Measurements from ENCODE around the gene LSMEM2.

The LSMEM2 gene

DNA sequence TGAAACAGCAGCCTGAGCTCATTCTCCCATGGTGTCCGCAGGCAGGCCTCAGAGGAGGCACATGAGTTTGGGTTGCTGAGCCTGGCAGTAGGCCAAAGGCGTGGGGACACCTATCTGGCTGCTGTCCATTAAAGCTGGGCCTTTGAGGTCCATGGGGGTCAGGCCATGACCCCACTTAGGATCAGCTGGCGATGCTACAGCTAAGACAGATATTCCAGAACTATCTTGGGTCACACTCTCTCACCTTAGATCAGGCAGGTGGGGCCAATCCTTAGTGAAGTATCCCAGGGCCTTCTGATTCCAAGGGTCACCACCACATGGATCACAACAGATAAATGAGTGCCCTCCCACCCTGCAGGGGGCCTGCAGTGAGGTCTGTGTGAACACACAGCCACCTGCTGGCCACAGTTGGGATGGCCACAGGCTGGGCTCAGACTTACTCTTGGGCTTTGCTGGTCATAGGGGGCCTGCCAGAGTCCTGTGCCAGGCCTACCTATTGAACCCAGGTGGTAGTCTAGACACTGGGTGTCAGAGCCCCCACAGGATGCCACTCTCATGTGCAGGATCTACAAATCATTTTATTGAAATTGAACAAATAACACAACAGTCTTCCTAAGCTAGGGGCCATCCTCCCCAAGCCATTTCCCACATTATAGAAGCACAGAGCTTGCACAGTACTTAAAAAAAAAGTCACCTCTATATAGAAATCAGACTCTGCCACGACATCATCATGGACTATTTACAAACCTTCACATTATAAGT, 45.6 kb downstream of the LSMEM2 start:
- peak in 1 of 2 donors; percentile 21 for ATAC-seq

- ATAC-seq: no peak
Observed at GRCh38 chr3:50325113-50325480, 46.2 kb downstream of the LSMEM2 start.

- ATAC-seq: no peak
Observed at GRCh38 chr3:50325497-50326181, 46.8 kb downstream of the LSMEM2 start.

GRCh38 chr3:50326182-50326541, 47.3 kb downstream of the LSMEM2 start:
- no peak for ATAC-seq

GRCh38 chr3:50327129-50327528, 48.2 kb downstream of the LSMEM2 start:
- no peak for ATAC-seq

- ATAC-seq: peak; percentile 95 to 96
Observed at GRCh38 chr3:50327943-50328691, 49.2 kb downstream of the LSMEM2 start, which contains the start of gene TUSC2. TSS of gene TUSC2 (minus strand) at chr3:50328223. CDS start at chr3:50328099, 124 bp downstream.

GRCh38 chr3:50330330-50330729, 51.4 kb downstream of the LSMEM2 start:
- ATAC-seq: no peak

DNA sequence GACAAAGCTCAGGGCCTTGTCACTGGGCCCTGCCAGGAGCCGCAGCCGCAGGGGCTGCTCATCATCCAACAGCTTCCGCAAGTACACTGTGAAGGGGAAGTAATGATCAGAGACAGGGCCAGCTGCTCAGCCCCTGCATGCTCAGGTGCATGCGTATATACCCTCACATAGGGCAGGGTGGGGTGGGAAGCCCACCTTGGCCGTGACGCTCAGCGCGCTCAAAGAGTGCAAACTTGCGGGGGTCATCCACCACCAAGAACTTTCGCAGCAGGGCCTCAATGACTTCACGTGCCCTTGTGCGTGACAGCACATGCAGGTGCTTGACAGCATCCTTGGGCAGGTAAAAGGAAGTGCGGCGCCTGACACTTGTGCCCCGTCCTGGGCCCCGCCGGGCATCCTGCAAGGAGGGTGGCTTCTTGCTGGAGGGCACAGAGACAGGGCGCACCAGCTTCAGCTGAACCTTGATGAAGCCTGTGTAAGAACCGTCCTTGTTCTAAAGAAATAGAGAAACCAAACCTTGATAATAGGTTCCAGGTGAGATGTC, 52.5 kb downstream of the LSMEM2 start:
- ATAC-seq: no peak

- ATAC-seq: no peak
Observed at GRCh38 chr3:50333744-50334328, 54.9 kb downstream of the LSMEM2 start.

GRCh38 chr3:50334339-50335075, 55.6 kb downstream of the LSMEM2 start:
- no peak for ATAC-seq

DNA sequence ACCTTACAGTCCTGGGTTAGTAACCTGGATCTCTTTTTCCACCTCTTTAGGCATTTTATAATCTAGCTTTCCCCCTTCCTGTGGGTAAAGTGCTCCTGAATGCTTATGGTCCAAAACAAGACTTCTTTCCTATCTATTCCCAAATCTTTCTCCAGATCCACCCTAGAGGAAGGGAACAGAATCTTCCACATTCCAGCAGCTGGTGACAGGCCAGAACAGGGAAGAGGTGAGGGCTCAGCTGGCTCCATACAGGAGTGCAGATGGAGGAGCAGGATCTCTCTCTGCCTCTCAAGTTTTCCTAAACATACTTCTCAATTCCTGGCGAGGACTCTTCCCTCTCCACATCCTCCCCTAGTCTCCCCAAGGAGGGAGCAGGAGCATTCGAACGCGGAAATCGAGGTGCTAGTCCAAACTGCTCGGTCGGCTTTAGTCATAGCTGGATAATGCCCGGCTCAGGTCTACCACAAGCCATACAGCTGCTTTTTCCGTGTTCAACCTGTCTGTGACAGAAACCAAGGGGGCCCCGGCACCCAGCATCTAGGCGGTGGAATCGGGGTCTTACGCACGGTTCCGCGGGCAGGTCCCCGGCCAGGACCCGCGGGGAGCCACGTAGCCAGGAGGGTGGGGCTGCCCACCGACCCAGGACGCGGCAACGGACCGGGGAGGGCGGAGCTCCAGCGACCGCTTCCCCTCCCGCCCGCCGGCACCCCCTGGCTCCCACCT, 57.7 kb downstream of the LSMEM2 start:
- peak; percentile 34 to 36 for ATAC-seq

DNA sequence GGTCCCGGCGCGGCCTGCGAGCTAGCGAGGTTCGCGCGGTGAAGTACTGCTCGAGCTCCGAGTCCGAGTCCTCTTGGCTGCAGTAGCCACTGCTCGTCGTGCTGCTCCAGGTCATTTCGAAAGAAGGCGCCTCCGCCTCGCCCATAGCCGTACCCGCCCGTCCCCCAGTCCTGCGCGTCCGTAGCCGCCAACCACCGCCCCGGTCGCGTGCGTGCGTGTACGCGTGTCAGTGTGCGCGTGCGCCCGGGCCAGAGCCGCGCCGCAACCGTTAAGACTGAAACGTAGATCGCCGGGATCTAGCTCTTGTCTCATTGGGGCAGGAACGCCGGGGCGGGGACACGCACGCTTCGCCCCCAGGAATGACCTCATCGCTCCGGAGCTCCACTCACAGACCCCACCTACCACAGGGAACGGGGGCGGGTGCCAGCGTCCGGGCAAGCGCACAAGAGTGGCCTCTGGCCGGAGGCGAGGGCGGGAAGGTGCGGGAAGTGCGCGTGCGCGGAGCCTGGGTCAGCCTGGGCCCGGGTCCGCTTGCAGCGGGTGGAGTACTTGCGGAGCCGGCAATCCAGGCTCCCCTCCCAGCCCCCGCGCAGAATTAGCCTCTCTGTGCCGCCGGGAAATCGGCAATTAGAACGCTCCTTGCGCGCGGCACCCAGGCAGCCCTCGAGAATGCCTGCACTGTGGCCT, 58.4 kb downstream of the LSMEM2 start:
- ATAC-seq: peak; percentile 83 to 84
